HG02798 (cell line): ENCODE results near the gene MRPL33.

ENCODE experiments used
- ATAC-seq: cut with Tn5 transposase; IDR thresholded peaks from one replicate; pipeline ENCODE4 v1.9.1; 2021; ENCODE audit warnings: mild to moderate bottlenecking; ENCODE audit not compliant: unreplicated experiment, poor library complexity

The MRPL33 gene

DNA sequence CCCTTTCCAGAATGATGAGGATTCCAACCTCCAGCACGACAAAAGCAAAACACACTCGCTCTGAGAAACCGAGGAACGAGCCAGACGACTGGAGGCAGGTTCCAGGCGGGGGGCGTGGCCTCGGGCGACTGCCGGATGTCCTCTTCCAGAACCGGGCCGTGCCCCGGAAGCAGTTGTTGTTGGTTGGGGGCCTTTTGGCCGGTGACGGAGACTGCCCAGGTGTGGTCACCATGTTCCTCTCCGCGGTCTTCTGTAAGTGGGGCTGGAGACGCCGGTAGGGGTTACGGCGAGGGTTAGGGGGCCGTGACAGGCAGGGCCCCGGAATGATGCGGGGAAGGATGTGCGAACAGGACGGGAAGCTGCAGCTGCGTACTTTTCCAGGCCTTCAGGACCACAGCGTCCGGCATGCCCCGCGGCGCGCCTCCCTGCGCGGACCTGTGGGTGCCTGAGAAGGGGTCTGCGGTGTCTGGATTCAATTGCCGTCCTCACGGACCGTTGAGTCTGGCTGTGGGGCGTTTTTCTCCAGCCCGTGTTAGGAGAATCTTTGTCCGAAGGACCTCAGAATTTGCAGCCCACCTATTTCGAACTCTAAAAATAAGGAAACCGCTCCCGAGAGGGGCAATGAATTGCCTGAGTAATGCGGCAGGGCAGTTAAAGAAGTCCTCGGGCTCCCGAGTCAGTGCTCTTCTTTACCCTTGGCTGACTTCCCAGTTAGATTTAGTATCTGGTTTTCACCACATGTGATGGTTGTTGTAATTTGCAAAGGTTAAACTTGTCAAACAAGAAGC, at the start of gene MRPL33:
Gene MRPL33, plus strand, starts transcription at position 172 of the 788 bp plus-strand sequence. Its CDS starts 59 bp downstream, at position 231.
- ATAC-seq, result peak; percentile 99

DNA sequence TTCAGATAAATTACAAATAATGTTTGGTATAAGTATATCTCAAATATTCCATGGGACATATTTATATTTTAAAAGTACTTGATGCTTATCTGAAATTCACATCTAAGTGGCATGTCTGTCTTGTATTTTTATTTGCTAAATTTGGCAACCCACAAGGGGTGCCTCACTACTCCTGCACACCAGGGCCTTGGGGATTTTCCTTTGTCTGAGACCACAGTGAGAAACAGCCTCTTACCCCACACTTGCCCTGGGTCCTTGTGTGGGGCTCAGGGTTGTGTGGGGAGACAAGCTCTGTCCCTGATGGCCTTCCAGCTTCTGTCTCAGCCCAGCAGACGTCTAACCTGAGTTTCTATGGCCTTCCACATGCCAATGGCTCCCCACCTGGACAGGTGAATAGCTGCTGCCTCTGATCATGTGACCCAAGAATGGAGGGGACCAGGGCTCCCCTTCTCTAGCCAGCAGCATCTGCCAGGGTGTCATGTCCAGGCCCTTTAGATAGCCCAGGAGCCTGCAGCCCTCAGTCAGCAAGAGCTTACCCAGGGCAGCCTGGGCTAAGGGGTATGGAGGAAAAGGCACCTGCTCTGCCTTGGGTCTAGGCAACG, 49.5 kb upstream of the MRPL33 start:
- ATAC-seq, result no peak

DNA sequence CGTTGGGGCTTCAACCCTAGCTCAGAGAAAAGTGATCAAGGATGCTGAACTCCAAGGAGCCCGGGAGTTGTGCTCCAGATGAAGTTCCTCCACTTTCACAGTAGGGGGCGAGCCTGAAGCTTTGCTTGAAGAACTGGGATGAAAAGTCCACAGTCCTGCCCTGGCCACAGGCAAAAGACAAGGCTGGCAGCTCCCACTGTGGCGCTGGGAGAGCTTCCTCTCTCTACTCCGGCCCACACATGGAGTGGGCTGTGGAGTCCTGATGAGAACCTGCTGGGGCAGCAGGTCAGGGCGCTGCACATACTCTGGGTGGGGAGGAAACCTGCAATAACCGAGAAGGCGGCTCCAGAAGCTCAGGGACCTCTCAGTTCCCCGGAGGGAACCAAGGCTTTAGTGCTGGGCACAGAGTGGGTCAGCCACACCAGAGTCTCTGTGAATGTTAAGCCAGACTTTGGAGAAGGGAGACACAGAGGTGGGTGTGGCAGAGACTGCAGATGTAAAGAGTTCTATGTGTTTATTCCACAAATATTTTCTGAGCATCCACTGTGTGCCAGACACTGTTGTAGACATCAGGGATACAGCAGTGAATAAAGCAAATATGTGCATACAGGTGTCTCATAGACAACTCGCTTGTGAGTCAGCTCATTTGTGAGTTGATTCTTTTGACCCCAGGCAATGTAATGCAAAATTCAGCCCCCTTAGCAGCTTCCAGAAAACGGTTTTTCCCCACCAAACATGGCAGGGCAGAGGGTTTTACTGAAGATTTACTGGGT, 48.0 kb upstream of the MRPL33 start:
- no peak for ATAC-seq

DNA sequence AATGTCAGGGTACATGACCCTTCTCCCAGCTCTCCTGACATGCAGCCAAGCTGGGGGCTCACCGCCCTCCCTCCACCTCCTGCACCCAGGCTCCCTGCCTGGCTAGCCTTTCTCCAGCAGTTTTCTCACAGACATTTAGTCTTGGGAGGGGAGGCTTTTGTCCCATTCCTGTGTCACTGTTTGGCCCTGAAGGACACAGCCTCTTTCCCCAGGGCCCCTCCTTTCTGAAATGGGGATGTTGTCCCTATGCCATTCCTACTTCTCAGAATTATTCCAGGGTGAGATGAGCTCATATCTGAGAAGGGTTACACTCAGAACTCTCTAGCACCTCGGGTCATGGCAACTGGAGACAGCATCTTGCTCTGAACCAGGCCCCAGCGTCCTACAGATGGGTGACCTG, 47.3 kb upstream of the MRPL33 start:
- no peak for ATAC-seq

DNA sequence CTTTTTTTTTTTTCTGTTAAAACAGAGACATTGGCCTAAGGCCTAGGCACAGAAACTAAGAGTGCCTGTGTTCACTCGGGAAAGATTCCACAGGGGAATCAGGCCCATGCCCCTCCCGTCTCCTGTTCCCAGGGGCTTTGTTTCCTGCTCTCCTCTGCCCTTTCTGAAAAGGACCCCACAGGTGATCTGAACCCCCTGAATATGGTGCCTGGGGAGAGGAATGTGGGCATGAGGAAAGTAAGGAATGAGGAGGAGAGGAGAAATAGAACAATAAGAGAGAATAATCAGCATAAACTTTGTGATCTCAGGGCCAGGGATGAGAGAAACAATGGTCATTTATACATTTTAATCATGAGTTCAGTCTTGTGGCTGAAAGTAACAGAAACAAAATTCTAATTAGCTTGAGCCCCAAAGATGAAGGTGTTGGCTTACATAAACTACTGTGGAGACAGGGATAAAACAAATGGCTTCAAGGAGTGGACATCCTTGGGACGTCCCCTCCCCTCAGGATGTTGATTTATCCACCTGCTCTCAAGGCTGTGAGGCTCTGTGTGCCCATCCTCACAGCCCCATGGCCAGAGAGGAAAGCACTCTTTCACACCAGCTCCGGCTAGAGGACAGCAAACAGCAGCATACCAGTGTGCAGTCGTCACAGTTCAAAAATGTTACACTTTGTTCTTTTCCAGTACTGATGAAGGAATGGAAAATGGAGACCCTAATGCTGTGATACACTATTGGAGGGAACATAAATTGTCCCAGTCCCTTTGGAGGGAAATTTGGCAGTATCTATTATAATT, 46.4 kb upstream of the MRPL33 start:
- no peak for ATAC-seq

DNA sequence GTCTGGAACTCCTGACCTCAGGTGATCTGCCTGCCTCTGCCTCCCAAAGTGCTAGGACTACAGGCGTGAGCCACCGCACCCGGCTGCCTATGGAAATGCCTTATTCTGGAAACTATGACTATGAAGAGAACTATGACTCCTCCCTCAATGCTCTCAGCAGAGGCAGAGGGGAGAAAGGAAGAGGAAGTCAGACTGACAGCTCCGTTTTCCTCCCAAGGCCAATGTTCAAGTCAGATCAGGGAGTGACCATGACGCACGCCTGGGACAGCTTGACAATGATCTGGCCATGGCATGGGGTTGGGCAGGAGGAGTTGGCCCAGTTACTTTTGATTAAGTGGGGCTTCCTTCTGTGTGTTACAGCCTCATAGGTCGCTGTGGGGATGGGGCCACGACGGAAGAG, 44.3 kb upstream of the MRPL33 start:
- no peak for ATAC-seq

DNA sequence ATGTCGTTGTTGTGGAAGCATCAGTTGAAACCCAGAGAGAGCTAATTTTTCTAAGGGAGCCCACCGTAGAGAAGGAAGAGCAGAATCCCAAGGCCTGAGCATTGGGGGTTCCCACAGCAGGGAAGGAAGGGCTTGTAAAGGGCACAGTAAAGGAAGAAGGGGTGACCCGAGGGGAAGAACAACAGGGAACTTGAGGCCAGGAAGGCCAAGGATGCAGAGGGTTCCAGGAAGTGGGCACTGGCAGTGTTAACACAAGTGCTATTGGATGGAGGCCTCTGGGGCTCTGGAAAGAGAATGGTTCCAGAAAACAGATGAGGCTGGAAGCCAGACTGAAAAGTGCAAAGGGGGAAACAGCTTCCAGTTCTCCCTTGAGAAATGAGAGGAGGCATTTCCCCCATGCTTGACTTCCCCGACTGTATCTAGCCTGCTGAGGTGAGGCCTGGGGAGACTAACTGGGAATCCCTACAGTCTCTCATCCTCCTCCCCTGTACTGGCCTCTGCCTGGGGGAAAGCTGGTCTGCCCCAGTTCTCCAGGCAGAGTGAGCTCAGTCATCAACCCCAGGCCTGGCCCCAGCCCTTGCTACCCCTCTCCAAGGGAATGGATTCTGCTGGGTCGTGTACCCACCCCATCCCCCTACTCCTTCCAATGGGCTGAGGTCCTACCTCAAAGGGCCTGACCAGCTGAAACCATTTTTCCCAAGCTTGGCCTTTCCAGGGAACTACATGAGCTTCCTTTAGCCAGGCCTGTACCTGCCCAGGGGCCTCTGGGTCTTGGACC, 43.2 kb upstream of the MRPL33 start:
- ATAC-seq, result no peak

DNA sequence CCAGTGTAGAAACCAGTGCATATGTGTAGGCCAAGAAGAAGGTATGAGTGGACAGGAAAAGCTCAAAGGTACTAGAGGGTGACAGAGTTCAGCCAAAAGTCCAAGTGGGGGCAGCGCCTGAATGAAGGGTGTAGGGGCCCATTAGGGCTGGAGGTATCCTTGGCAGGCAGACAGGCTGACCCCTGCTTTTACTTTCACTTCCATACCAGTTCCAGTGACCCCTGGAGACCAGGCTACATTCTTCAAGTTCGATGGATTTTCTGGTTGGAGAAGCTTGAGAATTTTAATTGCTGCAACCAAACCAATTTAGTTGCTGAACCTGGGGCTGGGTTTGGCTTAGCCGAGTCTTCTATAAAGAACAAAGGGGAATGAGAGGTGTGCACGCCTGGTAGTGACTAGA, 42.3 kb upstream of the MRPL33 start:
- no peak for ATAC-seq

DNA sequence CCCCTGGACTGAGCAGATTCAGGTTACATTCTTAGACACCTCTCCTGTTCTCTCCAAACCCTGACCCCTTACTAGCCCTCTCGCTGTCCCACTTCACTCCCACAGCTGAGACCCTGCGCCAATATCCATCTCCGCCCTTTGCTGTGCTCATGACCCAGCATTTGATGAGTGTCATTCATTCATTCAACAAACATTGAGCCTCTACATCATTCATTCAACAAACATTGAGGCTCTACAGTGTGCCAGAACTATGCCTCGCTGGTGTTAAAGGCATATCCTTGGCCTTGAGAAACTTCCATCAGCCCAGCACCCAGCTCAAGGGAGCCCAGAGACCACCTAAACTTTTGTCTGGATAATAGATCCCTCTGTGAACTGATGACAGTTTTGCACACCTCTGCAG, 41.9 kb upstream of the MRPL33 start:
- no peak for ATAC-seq

DNA sequence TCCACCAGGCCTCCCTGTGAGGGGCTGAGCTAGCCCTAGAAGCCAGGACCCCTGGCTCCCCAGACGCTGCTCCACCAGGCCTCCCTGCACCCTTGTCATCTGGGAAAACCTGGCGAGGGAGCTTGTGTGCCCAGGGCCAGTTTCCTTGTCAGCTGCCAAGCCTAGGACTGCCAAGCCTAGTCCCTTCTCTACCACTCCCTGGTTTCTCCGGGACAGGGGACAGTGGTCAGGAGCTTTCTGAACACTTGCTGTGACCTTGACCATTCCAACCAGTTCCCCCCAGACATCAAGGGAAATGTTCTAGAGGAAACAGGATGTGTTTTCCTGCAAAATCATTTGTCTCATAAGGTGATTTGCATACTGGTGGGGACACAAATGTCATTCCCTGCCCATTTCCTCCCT, 41.3 kb upstream of the MRPL33 start:
- no peak for ATAC-seq

DNA sequence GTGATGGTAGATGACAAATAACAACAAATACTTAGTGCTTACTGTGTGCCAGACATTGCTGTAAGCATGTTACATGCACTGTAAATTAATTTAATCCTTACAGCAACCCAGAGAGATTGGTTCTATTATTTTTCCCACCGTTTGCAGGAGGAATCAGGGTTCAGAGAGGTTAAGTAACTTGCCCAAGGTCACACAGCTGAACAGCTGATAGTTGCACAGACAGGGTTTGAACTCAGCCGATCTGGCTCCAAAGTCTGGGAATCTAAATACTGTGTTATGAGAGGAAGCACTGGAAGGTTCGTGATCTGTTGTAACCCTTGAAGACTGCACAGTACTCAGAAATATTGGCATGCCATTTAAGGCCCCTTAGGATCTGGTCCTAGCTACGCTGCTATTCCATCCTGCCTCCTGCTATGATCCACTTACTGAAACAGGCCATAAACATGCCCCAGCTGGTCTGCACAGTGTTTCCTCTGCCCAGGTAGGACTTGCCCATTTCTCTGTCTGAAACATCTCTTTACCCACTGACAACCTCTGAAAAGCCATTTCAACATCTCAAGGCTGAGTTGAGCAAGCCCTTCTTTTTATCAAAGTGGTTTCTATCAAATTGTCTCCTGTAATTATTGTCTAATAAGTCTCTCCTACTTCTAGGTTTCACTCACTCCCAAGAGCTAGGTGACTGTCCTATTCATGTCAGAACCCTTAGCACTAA, 40.4 kb upstream of the MRPL33 start:
- ATAC-seq, result no peak

DNA sequence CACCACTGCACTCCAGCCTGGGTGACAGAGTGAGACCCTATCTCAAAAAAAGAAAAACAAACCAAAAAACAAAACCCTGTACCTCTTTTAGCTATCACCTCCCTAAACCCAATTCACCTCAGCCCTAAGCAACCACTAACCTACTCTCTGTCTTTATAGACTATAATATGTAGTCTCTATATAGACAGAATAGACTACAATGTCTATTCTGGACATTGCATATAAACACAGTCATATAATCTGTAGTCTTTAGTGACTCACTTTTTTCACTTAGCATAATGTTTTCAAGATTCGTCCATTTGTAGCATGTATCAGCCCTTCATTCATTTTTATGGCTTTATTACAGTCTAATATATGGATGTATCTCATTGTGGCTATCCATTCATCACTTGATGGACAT, 37.2 kb upstream of the MRPL33 start:
- ATAC-seq, result no peak

DNA sequence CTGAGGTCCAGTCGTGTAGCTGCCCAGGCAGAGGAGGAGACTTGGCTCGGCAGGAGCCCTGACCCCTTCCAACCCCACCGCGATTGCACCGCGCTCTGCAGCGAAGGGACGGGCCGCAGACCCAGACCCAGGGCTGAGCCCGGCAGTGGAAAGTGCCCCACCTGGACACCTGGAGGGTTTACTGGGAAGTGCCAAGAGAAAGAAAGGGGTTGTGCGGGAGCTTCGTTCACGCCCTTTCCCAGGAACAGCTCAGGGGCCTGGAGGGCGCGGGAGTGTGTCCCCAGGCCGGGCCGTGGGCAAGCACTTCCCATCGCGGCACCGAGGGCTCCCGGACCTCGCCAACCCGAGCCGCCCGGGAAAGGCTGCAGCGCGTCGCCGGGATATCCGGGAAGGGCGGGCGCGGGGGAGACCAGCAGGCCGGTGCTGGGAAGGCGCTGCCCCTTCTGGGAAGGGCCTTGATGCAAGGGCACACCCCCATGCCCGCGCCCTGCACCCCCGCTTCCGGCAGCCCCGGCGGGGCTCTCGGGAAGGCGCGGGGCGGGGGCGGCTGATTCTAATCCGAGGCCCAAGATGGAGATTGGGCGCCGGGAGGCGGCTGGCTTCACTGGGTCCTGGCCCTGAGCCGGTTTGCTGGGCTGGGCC, 36.1 kb upstream of the MRPL33 start:
- no peak for ATAC-seq

DNA sequence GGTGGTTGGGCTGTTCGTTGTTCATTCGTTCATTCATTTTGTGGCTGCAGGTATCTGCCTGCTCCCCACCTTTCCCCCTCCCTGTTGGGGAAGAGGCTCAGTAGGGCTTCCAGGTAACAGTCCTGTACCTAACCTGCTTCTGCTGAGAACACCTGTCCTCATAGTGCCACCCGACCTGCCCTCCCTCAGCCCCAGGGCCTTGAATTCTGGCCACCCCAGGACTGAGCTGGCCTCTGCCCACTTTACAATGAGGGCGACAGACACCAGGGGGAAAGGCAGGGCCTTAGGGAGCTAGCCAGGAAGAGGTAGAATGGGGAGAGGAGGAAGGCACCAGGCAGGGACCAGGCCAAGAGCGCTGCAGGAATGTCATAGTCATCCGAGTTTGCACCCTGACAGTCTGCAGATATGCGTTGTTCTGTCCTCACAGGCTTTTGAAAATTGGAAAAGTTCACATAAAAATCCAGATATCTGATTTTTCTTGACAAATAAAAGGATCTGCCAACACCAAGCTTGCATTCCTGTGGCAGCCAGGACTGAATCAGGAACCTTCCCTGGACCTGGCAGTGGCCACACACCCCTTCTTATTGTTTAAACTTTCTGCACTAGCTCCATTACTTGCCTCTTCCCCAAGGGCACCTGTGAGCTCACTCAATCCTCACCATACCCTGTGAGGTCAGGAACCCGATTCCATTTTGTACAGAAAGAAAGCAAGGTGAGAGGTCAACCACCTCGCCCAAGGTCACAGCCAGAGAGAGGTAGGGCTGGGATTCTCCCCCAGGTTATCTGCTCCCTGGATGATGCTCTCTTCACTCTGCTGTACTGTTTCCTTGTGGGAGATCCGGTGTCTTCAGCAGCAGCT, 35.3 kb upstream of the MRPL33 start:
- ATAC-seq, result no peak

DNA sequence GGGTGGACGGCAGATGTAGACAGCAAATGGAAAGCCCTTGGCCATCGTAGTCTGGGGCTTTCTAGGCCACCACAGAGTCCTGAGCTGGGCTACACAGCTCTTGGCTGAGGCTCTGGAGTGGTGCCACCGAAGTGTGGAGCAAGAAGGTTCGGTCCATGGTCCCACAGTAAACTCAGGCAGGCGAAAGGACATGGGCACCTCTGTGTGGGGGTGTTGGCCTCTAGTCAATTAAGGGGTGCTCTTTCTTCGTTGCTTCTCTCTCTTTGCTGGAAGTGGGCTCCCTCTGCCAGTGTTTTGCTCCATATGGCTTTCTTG, 34.7 kb upstream of the MRPL33 start:
- no peak for ATAC-seq

DNA sequence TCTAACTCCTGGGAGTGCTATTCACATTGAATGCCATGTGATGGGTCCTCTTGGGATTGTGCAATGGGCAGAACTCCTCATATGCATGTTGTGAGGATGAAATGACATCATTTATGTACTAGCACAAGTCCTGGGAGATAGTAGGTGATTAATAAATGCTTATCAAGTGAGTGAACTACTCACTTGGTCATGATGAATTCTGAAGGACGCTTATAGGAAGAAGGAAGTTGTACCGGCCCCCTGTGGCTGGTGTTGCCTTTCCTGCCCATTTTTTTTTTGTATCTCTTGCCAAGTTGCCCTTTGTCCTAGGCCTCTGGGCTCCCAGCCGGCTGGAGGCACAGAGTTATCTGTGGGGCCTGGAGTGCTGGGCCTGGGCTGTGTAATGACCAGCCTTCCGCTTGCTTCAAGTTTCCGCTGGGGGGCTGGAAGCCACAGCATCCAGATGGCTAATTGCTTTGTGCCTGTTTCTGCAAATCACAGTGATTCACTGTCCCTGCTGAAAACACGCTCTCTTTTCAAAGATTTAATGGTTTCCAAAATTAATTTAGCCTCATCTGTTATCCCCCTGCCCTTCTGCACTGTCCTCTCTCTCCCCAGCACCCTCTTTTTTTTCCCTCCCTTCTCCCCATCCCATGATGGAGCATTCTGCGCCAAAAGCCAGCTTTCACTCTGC, 33.7 kb upstream of the MRPL33 start:
- ATAC-seq, result no peak

DNA sequence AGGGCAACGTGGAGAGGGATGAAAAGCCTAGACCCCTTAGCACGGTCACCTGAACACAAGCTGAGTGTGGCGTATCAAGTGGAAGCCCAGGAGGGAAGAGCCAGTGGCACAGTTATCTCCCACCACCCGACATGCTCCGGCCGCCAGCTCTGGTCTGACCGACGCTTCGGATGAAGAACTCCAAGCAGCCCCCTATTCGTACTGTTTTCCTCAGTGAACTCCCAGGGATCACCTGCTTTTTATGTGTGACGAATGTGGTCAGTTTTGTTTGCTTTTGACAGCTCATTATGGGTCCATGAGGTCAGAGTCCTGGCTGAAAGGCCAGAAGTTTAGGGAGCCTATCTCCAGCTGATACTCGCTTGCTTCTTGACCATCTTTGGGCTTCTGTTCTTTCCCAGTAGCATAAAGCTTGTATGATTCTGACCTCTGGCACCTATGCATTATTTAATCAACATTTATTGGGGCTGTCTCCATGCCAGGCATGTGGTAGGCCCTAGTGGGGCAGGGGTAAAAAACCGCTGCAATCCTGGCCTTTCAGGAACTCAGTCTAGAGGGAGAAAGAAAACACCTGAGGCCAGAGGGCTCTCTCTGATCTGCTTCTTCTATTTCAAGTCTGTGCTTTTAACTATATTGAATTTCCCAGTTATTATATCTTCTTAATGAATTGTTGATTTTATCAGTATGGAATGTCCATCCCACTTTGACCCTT, 33.0 kb upstream of the MRPL33 start:
- no peak for ATAC-seq
